HG03280 (cell line): ENCODE results near the gene ATP8A2.
"Not testable (repeated sequence)": the region's sequence is repeated elsewhere in the genome, so short reads cannot be mapped to it uniquely, and the experiment has no call there.

Experiments used
- ATAC-seq: cut with Tn5 transposase; IDR thresholded peaks from one replicate; pipeline ENCODE4 v1.9.1; 2021; ENCODE audit warnings: mild to moderate bottlenecking, moderate library complexity; ENCODE audit not compliant: unreplicated experiment

The ATP8A2 gene

DNA sequence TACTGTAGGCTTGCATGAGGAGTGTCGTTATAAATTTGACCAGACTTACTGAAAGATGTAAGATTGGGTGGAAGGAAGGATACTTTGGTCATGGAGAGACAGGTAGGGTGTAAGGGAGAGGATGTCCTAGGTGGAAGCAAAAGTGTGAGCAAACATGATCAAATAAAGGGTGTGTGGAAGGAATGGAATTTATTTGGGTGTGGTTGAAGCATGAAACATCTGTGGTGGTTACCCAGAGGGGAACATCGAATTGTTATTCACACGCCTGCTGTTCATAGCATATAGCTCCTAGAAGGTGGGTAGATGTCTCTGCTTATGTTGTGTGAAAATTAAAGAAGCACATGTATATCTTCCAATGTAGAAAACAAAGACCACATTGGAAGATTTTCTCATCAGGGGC is 157.7 kb downstream of the ATP8A2 start:
- no peak for ATAC-seq

DNA sequence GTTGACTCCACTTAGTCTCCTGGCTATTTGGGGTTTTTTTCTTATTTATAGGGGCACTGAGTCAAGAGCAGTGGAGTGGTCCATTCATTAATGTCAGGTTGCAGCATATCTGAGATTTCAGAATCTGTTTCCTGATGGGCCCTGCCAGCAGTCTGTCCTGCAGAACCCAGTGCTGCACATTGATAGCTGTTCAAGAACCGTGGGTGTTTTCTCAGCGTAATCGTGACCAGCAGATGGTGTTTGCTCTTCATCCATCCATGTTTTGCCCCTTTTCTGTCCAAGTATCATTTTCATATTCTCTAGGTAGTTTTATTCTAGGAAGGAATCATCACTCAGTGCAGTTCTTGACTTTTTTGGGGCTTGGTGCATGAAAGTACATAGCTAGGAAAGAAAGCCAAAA is 166.5 kb downstream of the ATP8A2 start:
- ATAC-seq: no peak

DNA sequence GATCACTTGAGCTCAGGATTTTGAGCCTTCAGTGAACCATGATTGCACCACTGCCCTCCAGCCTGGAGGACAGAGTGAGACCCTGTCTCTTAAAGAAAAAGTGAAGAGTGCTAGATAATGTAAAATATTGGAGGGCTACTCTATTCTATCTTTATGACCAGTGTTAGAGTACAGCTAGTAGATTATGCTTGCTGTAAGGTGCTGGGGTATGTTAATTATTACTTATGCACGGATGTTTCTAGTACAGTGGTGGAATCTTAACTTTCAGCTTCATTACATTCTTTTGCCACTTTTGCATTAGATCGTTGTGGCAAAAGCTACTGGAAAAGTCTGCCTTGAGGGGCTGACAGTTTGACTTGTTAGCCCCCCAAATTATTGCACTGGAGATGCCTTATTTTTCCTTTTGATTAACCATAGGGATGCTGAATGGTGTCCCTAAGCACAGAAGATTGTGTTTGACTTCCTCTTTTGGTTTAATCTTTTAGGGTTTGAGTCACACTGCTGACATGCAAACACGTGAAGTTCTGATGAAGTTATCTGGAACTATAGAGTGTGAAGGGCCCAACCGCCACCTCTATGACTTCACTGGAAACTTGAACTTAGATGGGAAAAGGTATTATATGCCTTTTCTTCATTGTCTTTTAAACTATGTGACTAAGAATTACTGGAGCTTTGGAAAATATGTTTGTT is 169.8 kb downstream of the ATP8A2 start:
- ATAC-seq: no peak

DNA sequence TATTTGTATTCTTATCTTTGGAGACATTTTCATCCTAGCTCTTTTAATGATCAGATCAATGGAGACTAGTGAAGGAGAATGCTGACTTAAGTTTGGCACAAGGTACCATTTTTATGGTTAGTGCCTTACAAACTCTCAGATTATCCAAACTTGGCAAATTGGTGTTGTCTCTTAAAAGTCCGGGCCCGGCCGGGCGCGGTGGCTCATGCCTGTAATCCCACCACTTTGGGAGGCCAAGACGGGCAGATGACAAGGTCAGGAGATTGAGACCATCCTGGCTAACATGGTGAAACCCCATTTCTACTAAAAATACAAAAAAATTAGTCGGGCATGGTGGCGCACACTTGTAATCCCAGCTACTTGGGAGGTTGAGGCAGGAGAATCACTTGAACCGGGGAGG is 177.2 kb downstream of the ATP8A2 start:
- not testable (repeated sequence) for ATAC-seq

DNA sequence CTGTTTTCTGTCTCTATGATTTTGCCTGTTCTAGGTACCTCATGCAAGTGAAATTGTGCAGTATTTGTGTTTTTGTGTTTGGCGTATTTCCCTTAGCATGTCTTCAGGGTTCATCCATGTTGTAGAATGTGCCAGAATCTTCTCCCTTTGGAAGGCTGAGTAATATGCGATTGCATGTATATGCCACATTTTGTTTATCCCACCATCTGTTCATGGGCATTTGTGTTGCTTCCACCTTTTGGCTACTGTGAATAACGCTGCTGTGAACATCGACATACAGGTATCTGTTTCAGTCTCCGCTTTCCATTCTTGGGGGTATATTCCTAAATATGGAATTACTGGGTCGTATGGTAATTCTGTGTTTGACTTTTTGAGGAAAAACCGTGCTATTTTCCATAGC is 190.0 kb downstream of the ATP8A2 start:
- no peak for ATAC-seq

DNA sequence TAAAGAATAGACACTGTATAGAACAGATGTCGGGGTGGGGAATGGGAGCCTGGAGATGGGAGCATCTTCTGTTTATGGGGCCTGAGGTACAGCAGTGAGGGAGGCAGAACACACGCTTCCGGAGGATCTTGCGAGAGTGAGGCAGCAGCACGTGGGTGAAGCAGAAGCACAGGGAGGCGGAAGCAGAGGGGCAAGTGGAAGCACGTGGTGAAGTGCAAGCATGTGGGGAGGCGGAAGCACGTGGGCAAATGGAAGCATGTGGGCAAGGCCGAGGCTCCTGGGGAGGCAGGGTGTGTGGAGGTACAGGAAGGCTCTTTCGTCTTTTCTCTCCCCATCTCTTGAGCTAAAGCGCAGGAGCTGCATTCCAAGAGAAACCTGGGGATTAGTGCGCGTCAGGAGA is 198.4 kb downstream of the ATP8A2 start:
- no peak for ATAC-seq

DNA sequence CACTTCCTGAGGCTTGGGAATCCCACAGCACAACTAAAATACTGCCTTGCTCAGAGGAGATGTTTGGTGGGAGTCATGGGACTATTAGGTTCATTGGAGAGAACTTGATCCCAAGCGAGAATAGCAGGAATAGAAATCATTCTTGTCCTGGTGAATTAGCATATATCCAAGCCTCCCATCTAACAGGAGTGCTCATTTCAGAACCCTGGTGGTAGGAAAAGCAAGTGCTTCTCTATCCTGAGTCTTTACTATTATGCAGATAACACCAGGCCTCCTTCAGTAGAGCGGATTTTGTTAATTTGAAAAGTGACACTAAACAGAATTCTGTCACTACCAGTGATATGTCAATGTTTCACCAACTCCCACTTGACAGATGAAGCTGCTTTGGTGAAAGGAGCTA is 199.5 kb downstream of the ATP8A2 start:
- no peak for ATAC-seq

DNA sequence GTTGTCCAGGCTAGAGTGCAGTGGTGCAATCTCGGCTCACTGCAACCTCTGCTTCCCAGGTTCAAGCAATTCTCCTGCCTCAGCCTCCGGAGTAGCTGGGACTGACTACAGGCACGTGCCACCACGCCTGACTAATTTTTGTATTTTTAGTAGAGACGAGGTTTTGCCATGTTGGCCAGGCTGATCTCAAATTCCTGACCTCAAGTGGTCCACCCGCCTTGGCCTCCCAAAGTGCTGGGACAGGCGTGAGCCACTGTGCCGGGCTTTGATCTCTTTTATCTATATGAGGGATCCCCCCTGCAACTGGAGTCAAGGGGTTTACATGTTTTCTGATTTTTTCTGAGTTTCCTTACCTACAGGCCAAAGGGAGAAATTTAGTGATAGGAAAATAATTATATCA is 200.4 kb downstream of the ATP8A2 start:
- not testable (repeated sequence) for ATAC-seq

DNA sequence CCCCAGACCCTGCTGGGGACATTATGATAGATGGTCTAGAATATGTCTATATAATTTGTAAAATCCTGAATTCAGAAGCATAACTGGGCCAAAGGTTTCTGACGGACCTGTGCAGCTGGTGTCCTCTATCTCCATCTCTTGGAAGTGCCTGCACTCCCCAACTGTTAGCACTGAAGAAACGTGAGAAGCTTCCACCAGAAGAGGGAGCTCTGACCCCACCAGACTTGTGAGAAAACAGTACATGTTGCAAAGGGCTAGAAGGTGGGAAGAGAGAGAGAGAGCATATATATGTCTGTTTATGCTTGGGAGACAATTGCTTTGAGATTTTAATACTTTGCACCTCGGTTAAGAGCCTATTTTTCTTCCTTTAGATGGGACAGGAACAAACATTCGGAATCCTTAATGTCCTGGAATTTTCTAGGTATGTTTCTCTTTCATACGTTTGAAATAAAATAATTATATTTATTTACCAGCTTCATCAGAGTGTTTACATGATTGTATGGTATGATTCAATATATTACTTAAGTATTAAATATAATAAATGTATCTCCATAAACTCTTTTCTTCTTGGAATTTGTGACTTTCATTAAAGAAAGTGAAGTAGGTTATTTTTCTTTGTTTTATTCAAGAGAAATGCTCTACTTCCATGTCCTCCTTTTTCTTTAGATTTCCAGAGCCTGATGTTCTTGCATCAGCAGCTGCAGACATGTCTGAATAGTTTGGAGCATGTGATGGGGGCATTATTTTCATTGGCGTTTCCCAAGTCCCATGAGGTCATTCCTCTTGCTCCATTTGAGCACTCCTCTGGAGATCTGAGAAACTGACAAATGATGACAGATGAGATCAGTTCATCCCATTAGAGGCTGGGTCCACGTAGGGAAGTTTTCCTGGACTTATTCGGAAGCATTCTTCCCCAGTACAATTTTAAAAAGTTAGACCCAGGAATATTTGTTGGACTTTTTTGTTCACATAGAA is 202.9 kb downstream of the ATP8A2 start:
- peak; percentile 80 for ATAC-seq

DNA sequence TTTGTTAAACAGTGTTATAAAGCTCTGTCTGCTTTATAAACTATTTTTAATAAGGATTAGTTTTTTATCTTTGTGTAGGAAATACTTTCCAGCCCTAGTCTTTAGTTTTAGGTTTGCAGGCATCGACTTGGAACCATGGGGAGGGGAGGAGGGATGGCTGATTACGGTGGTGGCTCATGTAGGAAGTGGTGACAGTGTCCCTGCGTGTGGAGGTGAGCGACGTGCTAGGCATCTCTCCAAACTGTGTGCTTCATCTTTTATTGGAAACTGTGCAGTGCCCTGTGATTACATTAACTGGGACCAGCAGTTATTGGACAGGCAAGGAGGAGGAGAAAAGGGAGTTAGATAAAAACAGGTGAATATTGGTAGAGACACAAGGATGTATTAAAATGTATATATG is 203.8 kb downstream of the ATP8A2 start:
- no peak for ATAC-seq

DNA sequence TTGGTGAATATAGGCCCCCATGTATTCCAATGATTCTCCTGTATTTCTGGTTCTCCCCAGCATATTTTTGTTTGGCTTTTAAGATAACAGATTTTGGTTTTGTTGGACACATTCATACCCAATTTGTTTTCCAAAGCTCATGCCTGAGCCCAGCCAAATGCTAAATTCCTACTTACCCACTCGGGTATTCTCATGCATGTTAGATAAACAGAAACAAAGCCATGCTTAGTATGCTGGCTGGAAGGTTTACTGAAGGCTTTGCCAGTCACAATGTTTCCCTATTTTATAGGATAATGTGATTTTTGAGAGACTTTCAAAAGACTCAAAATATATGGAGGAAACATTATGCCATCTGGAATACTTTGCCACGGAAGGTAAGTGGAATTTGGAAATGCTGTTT is 206.8 kb downstream of the ATP8A2 start:
- ATAC-seq: no peak

DNA sequence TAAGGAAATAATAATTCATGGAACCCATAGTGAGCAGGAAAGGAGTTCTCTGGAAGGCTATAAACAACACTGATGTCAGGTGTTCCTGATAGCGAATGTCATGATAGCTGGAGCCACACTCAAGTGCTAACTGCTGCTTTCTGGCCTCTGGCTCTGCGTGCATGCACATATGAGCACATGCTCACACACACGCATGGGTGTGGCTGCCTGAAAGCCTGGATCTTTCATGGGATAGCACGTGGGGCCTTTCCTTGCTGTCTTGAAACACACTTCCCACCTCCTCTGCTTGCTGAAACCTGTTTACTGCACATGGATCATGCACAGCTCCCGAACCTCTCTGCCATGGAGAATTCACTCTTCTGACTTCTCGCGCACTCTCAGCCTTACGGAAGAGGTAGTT is 207.4 kb downstream of the ATP8A2 start:
- no peak for ATAC-seq

DNA sequence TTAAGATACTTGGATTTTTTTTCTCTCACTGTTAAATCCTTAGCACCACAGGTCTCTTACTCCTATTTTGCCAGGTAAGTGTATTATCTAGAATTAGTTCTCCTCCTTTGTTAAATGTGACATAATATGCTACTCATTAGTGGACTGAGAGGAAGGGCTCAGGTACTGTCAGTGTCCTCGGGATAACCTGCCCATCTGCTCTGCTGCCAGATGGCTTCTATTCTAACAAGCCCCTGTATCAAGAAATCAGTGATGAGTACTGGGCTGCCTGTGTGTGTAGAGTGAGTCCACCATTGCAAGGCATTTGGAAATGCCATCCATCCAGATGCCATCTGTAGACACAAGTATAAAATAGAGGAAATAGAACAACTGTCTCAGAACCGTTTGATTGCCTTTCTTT is 209.6 kb downstream of the ATP8A2 start:
- no peak for ATAC-seq

DNA sequence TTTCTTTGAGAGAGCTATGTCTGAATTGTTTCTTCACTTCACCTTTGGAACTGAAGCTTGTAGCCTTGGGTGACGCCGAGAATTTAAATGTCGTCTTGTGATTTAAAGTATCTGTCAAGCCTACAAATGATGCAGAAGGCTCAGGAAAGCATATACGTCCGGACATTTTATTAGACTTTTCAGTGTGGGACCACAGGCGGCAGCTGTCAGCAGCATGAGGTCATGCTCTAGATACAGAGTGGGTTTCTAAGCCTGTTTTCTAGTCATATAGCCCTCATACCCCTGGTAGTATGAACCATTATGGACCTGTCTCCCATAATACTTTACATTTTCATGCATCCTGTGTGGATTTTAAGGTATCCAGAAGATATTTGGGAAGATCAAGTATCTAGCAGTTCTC is 212.3 kb downstream of the ATP8A2 start:
- no peak for ATAC-seq

DNA sequence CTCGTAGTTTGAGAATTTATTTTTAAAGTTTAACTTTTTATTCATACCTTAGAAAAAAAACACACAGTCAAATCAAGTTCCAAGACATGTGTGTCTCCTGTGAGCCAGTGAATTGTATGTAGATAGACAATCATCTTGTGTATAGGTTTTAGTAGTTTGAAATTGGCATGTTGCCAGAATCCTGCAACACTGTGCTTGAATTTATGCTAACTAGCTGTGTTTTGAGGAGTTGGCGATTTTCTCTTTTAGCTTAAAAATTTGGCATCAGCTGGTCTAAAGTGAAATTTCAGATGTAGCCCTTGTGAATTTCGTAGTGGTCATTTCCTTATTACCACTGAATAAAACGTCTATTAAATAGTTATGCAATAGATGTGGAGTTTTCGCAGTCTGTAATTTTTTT is 213.2 kb downstream of the ATP8A2 start:
- ATAC-seq: no peak

DNA sequence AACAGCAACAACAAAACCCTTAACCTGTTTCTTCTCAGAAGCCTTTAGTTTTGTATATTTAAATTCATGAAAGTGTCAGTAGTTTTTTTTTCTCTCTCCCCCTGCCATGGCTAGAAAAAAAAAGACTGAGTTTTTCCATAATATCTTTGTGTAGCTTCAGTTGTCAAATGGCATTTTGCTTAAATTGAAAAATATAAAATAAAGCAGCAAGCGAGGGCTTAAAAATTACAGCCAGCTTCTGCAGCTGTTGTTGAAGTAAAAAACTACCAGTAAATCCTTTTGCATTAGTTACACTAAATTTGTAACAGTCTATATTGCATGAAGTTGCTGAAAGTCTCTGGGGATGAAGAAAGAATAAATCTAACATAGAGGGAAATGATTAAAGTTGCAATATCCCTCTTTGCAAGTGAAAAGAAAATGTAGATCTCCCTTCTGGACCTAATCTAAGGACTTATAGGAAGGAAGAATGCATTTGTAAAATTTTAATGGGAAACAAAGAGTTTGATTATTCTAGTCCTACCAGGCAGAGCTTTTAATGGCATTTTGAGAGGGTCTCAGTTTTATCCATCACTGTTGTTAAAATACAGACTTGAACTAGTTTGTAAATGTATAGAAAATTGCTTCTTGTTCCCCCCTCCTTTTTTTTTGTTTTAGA is 215.7 kb downstream of the ATP8A2 start:
- no peak for ATAC-seq

DNA sequence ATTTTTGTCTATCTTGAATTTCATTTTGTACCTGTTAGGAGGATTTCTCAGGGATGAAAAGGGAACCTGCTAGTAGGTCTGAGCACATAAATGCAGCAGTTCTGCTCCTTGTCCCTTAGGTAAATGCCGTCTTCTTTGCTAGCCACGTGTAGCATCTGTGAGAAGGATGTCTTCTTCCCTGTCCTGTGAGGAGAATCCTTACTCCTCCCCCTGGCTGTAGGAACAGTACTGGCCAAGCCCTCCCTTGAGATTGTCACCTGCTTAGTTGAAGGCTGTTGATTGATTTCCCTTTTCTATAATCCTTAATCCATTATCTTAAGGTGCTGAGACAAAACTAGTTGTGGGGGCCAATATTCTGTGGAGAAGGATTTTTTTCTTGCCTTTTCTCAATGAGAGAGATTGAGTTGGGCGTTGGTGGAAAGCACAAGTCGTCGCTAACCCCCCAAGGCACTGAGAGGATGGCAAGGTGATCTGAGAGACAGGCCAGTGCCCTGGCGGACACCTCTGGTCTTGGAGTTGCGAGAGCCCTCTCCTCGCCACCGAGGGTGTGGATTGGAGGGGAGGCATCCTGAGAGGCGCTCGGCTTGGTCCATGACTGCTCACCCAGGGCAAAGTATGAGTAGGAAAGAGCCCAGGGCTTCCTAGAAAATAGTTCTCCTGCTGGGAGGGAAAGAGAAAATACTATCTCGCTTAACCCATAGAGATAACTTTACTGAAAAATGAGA is 216.7 kb downstream of the ATP8A2 start:
- no peak for ATAC-seq

DNA sequence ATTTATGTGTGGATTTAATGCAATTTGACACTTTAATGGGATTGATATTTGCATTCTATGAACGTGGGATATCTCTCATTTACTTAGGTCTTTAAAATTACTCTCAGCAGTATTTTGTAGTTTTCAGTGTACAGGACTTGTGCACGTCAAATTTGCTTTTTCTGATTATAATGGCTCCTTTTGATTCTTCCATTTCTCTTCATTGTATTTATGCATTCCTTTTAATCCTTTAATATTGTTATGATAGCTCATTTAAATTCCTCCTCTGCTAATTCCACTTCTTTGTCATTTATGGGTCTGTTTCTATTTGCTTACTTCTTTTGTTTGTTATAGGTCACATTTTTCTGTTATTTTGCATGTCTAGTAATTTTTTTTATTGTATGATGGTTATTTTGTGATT is 226.6 kb downstream of the ATP8A2 start:
- ATAC-seq: no peak

DNA sequence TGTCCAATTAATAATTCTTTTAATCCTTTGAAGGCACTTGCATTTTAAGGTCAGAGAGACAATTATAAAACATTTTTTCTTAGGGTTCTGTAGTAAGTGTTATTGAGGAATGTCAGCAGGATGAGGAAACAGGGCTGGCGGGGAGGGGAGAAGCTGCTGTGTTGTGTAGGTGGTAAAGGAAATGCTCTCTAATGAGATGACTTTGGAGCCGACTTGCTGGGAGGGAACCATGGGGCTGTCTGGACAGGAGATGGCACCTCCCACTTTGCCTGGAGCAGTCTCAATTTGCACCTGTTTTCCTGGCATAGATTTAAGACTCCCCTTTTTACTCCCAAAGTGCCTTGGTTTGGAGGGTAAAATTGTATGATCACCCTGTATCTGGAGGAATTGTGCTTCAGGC is 230.4 kb downstream of the ATP8A2 start:
- ATAC-seq: no peak

DNA sequence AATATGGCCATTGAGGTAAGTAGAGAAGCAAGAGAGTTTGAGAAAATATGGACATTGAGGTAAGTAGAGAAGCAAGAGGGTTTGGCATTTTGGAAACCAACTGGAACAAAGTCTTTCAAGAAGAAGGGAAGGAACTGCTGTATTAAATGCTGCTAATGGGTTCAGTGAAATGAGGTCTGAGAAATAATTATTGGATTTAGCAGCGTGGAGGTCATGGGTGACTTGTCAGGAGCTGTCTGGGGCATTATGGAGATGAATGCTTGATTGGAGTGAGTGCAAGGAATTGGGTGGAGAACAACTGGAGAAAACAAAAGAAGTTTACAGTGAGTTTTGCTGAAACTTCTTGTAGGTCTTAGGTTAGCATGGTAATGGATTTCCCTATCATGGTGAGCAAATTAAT is 232.3 kb downstream of the ATP8A2 start:
- no peak for ATAC-seq

DNA sequence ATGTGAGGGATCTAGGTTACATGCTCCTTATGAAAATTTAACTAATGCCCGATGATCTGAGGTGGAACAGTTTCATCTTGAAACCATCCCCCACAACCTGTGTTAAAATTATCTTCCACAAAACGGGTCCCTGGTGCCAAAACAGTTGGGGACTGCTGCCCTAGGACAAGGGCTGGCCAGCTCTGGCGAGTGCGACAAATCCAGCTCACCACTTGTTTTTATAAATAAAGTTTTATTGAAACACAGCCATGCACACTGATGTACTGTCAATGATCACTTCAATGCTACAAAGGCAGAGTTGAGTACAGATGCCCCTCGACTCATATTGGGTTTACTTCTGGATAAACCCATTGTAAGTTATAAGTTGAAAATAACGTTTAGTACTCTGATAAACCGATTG is 235.3 kb downstream of the ATP8A2 start:
- ATAC-seq: no peak
